NT2/D1 (cell line): Measurements from ENCODE around the gene SSU72.
"Not testable (repeated sequence)": the region's sequence is repeated elsewhere in the genome, so short reads cannot be mapped to it uniquely, and the experiment has no call there.

Experiments used
- SUZ12 ChIP-seq: IDR thresholded peaks from 2 replicates; pipeline ENCODE4 v1.6.1; 2011; ENCODE audit not compliant: insufficient read length, insufficient read depth; ENCODE audit errors: extremely low read depth
- YY1 ChIP-seq: IDR thresholded peaks from 2 replicates; pipeline ENCODE4 v1.6.1; 2011; ENCODE audit not compliant: insufficient read length, insufficient read depth
- ZNF274 ChIP-seq: IDR thresholded peaks from 2 replicates; pipeline ENCODE4 v1.6.1; 2011; ENCODE audit warnings: mild to moderate bottlenecking, low read depth, low read length

- TF ChIP-seq YY1, ZNF274, SUZ12: not testable (repeated sequence)
These were observed 17.7 kb downstream of the SSU72 start for GRCh38 chr1:1556961-1557360.
